ENCODE measurements around the gene CORO7.

Gene CORO7

DNA sequence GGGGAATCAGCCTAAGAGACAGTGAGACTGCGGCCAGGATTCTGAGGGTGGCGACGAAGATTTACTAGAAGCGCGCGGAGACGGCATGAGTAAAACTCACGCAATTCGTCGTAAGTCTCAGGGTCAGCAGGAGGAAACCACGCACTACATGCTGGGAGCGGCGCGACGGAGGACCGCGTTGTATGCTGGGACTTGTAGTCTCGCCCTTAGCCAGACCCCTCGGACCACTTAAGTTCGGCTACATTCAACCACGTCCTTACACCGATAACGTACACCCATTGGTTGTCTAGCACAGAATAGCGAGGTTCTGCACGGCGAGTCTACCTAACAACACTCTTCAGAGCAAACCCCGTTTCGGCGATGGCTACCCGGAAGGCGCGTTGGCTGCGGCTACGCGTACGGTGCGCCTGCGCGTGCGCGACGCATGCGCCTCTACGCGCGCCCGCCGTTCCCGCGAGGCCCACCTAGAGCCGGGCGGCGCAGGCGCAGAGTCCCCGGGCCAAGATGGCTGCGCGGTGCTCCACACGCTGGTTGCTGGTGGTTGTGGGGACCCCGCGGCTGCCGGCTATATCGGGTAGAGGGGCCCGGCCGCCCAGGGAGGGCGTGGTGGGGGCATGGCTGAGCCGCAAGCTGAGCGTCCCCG, 9.1 kb upstream of the CORO7 start, which contains the start of gene DNAJA3:
TSS of gene DNAJA3 (plus strand) at position 491 of the 643 bp plus-strand sequence. CDS start at position 505, 14 bp downstream.
- DNase-seq, result no peak

GRCh38 chr16:4420505-4421105, 4.2 kb upstream of the CORO7 start:
- no peak for DNase-seq

- no peak for DNase-seq
Observed at GRCh38 chr16:4419402-4419959, 3.1 kb upstream of the CORO7 start.

- DNase-seq, result no peak
Observed at GRCh38 chr16:4415538-4416199, 727 bp downstream of the CORO7 start.

GRCh38 chr16:4414187-4414917, 2.0 kb downstream of the CORO7 start:
- DNase-seq, result no peak

DNA sequence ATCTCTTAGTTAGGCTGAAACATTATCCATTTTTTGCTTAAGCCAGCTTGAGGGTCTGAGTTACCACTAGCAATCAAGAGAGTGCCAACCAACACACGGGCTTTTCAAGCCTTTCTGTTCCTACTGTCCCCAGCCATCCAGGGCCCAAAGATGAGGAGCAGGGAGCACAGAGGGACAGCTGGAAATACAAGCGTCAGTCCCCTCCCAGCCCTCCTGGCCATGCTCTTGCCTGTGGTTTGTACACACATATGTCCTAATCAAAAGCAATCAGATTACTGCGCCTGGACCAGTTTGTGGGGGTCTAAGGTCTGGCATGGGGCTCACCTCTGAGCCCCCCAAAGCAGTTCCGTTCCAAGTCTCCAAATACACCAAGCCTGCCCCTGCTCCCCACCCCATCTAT, 3.5 kb downstream of the CORO7 start:
- DNase-seq, result no peak

DNA sequence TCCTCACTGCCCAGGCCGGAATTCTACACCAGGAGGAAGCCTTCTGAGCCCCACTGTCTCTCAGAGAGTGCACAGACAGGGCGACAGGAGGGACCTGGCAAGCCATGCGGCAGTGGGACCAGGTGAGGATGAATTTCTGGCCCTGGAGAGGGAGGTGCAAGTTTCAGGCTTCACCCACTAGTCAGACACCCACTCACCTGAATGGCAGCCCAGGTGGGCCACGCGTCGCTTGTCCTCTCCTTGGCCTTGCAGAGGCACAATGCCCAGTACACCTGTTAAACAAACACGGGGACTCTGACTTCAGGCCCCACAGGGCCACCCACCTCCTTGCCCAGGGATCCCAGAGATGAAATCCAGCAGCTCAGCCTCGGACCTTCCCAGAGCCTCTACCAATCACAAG, 4.2 kb downstream of the CORO7 start:
- DNase-seq, result no peak

DNA sequence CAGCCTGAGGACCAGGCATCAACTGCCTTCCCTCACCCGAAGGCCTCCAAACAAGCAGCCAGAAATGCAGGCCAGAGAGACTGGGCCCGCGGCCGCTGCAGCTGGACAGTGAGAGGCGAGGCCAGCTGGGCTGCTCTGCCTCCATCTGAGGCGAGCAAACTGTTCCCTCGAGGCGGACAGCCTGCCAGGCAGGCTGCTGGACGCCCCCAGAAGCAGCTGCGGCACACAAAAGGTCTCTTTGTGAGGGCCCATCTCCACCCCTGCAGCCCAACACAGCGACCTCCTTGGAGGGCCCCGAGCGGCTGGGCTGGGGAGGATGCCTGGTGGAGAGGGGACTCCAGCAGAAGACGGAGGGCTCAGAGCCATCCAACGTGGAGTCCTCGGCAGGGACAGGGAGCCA, 4.7 kb downstream of the CORO7 start:
- DNase-seq, result no peak

DNA sequence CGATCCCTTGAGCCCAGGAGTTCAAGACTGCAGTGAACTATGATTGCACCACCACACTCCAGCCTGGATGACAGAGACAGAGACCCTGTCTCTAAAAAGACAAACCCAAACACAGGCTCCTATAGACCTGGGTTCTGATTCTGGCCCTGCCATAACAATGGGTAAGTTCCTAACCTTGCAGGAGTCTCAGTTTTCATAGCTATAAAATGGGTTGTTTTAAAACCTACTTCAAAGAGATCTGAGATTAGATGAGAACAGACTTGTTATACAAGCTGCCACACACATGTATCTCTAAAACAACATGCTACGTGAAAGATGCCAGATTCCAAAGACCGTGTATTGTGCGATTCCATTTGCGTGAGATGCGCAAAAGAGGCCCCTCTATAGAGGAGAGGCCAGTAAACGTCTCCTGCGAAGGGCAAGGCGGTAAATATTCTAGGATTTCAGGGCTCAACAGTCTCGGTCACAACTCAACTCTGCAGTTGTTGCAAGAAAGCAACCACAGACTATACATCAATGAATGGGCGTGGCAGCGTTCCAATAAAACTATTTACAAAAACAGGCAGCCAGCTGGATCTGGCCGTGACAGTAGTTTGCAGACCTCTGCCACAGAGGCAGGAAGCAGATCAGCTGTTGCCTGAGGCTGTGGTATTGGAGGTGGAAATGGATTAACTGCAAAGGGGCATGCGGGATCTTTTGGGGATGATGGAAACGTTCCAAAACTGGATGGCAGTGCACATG, 5.9 kb downstream of the CORO7 start:
- no peak for DNase-seq

DNA sequence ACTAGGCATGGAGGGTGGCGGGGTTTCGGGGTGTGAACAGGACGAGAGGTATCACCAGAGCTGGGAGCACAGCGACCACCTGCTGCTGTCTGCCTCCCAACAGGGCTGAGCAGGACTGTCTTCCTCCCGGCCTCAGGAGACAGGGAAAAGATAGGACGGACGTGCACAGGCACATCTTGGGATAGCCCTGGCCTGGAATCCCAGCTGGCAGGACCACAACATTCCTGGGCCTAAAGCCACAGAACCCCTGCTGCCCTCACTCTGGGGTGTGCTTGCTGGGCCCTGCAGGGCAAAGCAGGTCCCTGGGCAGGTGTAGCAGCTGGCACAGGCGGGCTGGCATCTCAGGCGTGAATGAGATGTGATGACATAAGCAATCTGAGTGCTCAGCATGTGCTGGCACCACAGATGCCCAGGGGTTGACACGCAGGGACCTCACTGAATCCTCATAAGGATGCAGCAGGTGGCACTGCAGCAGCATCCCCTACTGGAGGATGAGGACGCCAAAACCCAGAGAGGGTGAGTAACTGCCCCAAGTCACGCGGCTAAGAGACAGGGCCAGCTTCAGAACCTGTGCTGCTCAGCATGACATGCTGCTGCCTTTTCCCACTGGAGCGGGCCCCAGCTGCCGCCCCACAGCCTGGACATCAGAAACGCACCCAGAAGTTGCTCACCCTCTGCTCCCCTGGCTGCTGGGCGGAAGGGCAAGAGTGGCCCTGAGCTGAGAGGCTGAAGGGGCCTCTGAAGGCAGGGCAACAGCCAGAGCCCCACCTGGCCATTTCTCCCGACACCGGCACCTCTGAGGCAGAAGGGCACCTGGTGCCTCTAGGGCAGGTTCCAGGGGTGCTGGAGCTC, 7.1 kb downstream of the CORO7 start:
- no peak for DNase-seq

GRCh38 chr16:4408323-4408690, 8.1 kb downstream of the CORO7 start:
- DNase-seq, result no peak

GRCh38 chr16:4407543-4408322, 8.7 kb downstream of the CORO7 start:
- no peak for DNase-seq

- DNase-seq, result no peak
Observed at GRCh38 chr16:4404967-4405696, 11.3 kb downstream of the CORO7 start.

GRCh38 chr16:4404247-4404966, 12.0 kb downstream of the CORO7 start:
- no peak for DNase-seq

DNA sequence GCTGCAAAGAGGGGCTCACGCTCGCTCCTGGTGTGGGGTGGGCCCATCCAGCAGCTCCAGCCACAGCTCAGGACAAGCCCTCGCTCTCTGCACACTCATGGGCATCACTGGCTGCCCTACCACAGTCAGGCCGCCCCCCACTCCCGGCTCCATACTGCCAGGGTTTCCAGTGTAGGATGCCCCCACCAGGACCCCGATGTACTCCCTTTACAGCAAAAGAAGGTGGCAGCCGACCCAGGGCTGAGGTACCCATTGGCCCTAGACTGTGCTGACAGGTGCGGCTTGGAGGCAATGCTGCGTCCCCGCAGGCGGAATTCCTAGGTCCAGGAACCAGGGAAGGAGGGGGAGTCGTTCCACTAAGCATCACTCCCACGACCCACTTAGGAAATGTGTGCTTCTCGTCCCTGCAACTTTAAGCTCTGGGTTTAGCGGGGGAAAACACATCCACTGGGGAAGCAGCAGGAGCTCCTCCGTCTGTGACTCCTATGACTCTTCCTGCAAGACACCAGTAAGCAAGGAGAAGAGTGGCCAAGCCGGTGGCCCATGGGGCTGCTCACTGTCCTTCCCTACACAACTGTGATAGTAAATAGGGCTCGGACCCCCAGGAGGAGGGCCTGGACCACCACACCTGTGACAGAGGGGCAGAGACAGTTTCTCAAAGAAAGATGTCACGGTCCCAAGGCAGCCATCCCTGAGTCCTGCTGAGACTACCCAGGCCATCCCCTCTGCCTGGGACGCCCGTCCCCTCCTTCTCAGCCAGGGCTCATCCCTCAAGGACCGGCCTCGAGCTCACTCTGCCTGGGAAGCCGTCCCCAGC, 13.1 kb downstream of the CORO7 start:
- DNase-seq, result no peak

GRCh38 chr16:4402439-4403132, 13.8 kb downstream of the CORO7 start:
- DNase-seq, result no peak

GRCh38 chr16:4401510-4401909, 14.9 kb downstream of the CORO7 start:
- DNase-seq, result no peak

GRCh38 chr16:4401094-4401501, 15.3 kb downstream of the CORO7 start:
- no peak for DNase-seq
